Activated naive CD4-positive, alpha-beta T cell treated with anti-CD3 and anti-CD28 coated beads, Interleukin-2, amount 50 U/mL, for 72 hours (primary cell): ENCODE data around the gene NIPAL4. TPM values are rescaled to one million over a fixed set of nuclear protein-coding genes. Genes with fewer than 3 reads are reported as not detected.
"Not testable (repeated sequence)": the region's sequence is repeated elsewhere in the genome, so short reads cannot be mapped to it uniquely, and the experiment has no call there.

ENCODE experiments used
- ATAC-seq, 2 donors: fragments of 150-1000 bp; cut with Tn5 transposase; 2 replicates each; pipeline ENCODE4 v1.10.0; 2021; ENCODE audit warnings: mild to moderate bottlenecking in 2 of 2, moderate library complexity in 2 of 2
- DNase-seq, 2 donors: peaks; one replicate each; pipeline ENCODE4 v3.0.0; 2021 to 2022; ENCODE audit warnings: low spot score in 2 of 2
- H3K27ac Mint-ChIP-seq, 2 donors: one replicate each; pipeline ENCODE4 v1.8.0; 2022; ENCODE audit warnings: mild to moderate bottlenecking in 2 of 2, mixed read lengths in 2 of 2
- H3K36me3 Mint-ChIP-seq, 2 donors: one replicate each; pipeline ENCODE4 v1.8.0; 2022; ENCODE audit warnings: mixed read lengths in 2 of 2
- H3K9me3 Mint-ChIP-seq, 2 donors: one replicate each; pipeline ENCODE4 v1.8.0; 2022; ENCODE audit warnings: mixed read lengths in 2 of 2
- total RNA-seq, 2 donors: library from RNA; stranded (reverse); gene quantifications; one replicate each; pipeline ENCODE4 v1.2.3, GENCODE V29; 2022

NIPAL4 gene
- 1 to 10 TPM in 1 of 2 donors, under 1 TPM in 1; 0.30 to 3.9 TPM for total RNA-seq

DNA sequence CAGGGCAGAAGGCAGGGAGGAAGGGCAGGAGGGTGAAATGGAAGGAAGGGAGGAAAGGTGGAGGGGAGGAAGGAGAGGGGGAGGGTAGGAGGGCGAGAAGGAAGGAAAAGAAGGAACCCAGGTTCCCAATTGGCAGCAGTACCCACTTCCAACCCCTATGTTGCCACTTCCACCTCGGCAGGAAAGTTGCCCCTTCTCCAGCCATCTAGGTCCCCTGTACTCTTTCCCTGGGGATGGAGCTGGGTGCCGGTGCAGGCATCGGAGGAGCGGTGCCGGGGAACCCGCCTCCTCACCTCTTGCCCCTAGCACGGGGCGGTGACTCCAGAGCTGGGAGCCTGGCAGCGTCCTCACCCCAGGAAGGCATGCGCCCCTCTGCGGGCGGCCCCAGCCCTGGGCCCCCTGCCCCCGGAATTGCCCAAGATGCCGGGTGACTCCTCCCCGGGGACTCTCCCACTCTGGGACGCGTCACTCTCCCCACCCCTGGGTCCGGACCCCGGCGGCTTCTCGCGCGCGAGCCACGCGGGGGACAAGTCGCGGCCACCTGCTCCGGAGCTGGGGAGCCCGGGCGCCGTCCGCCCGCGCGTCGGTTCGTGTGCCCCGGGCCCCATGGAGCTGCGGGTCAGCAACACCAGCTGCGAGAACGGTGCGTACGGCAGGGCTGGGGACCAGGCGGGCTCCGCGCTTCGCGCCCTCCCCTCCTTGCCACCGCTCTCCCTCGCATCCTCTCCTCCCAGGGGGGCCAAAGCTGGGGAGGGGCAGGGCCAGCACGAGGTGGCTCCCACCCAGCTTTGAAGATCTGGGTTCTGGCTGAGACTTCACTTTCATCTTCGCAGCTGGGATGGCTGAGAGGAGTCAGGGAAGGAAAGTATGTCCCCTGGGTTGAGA lies at the start of gene NIPAL4:
TSS of gene NIPAL4 (plus strand) at position 499 of the 885 bp plus-strand sequence. CDS start at position 607, 108 bp downstream.
- DNase-seq (peak in 1 of 2 donors; percentile 24), ATAC-seq (peak; percentile 11 to 17)
- Mint-ChIP-seq H3K36me3 (peaks cover 0 to 16% of the 10 kb centered on the region in 2 donors), H3K9me3 (no peaks in the 10 kb centered on the region), H3K27ac (peak within 1 kb of the TSS; percentile 44 to 65)

DNA sequence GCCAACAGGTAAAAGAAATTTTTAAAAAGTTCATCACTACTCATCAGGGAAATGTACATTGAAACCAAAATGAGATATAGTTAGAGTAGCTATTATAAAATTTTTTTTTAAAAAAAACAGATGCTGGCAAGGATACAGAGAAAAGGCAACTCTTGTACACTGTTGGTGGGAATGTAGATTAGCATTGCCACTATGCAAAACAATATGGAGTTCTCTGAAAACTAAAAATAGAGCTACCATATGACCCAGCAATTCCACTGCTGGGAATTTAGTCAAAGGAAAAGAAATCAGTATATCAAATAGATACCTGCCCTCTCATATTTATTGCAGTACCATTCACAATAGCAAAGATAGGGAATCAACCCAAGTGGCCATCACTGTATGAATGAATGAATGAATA lies 44.2 kb upstream of the NIPAL4 start:
- ATAC-seq, result no peak
- DNase-seq, result no peak
- Mint-ChIP-seq H3K27ac (no peak overlapping the region), H3K9me3 (peaks cover 13 to 20% of the 10 kb centered on the region in 2 donors), H3K36me3 (peaks cover 6 to 7% of the 10 kb centered on the region in 2 donors)

DNA sequence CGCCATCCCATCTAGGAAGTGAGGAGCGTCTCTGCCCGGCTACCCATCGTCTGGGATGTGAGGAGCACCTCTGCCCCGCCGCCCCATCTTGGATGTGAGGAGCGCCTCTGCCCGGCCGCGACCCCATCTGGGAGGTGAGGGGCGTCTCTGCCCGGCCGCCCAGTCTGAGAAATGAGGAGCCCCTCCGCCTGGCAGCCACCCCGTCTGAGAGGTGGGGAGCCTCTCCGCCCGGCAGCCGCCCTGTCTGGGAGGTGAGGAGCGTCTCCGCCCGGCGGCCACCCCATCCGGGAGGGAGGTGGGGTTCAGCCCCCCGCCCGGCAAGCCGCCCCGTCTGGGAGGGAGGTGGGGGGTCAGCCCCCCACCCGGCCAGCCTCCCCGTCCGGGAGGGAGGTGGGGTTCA lies 40.5 kb upstream of the NIPAL4 start:
- not testable (repeated sequence) for DNase-seq, ATAC-seq, H3K36me3 Mint-ChIP-seq, H3K27ac Mint-ChIP-seq
- H3K9me3 Mint-ChIP-seq, result peaks cover 8 to 14% of the 10 kb centered on the region in 2 donors

DNA sequence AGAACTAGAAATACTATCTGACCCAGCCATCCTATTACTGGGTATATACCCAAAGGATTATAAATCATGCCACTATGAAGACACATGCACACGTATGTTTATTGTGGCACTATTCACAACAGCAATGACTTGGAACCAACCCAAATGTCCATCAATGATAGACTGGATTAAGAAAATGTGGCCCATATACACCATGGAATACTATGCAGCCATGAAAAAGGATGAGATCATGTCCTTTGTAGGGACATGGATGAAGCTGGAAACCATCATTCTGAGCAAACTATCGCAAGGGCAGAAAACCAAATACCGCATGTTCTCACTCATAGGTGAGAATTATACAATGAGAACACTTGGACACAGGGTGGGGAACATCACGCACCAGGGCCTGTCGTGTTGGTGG lies 30.1 kb upstream of the NIPAL4 start:
- H3K27ac Mint-ChIP-seq, DNase-seq, H3K9me3 Mint-ChIP-seq, ATAC-seq, H3K36me3 Mint-ChIP-seq: not testable (repeated sequence)

DNA sequence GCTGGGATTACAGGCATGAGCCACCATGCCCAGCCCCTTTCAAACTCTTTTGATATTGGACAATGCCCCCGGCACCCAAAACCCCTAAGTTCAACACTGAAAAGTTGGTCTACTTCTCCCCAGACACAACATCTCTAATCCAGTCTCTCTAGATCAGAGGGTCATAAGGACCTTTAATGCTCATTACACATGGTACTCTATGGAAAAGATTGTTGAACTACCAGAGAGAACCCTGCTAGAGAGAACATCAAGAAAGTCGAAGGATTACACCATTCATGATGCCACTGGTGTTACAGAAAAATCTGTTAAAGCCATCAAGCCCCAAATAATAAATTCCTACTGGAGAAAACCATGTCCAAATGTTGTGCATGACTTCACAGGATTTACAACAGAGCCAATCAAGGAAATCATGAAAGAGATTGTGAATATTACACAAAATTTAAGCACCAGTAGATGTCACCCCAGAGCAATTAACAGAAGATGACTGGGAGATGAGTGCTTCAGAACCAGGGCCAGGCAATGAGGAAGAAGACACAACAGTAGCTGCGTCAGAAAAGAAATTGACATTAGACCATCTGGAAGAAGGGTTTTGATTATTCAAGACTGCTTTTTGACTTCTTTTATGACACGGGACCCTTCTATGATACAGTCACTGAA lies 28.3 kb upstream of the NIPAL4 start:
- peak in 1 of 2 donors; percentile 38 for DNase-seq
- Mint-ChIP-seq H3K36me3 (no peaks in the 10 kb centered on the region), H3K9me3 (no peaks in the 10 kb centered on the region), H3K27ac (peak overlapping the region in 1 of 2 donors; percentile 2)
- ATAC-seq, result peak; percentile 82 to 88

DNA sequence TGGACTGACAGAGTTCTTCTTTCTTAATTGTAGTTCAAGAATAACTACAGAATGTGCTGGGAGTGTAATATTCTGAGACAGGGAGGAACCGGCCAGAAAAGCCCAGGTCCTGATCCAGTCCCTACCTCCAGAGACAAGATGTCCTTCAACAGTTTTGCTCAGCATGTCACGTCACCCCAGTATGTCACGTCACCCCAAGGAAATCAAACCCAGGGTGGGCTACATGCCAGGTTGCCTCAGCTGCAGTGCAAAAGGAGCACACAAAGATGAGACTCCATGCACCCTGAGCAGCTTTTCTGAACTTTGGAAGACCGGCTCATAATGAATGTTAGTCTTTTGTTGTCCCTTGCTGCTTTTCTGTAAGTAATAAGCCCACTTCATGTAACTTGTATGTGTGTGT lies 25.9 kb upstream of the NIPAL4 start:
- DNase-seq (no peak), ATAC-seq (no peak)
- no peak overlapping the region for H3K27ac Mint-ChIP-seq
- no peaks in the 10 kb centered on the region for H3K36me3 Mint-ChIP-seq
- no peaks in the 10 kb centered on the region for H3K9me3 Mint-ChIP-seq

DNA sequence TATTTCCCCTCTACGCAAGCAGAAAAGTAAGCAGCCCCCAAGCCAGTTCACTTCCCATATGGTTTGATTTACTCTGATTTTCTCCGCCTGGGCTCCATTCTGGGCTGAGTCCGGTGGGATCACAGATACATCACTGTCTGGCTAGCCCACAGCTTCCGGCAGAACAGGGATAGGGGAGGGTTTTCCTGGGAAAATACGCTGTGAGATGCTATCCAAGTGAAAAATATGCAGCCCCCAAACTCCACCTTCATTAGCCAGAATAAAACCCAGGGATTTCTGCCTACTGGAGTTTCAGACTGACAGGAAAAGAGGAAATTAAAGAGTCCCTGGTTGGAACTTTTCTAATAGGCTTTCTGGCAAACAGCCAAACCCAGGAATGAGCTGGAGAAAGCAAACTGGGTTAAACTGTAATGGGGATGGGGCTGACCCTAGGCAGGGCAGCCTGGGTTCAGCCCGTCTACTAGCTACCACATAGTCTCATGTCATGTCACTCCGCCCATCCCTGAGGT lies 16.9 kb upstream of the NIPAL4 start:
- H3K9me3 Mint-ChIP-seq, result no peaks in the 10 kb centered on the region
- H3K27ac Mint-ChIP-seq, result no peak overlapping the region
- H3K36me3 Mint-ChIP-seq, result no peaks in the 10 kb centered on the region
- no peak for ATAC-seq
- DNase-seq, result no peak

DNA sequence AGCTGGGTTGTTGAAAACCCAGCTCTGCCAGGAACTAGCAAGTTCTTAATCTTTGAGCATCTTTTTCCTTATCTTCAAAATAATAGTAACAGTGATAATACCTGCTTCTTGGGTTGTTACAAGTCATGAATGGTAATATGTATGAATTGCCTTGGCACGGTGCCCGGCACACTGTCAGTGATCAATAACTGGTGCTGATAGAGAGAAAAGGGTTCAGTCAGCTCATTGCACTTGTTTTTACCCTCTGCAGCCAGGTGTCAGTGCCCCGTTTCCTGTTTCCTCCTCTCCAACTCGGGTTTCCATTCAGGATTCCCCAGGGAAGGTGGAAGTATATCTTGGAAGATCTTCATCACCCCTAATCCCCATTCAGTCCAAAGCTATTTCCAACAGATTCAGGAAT lies 15.8 kb upstream of the NIPAL4 start:
- ATAC-seq (no peak), DNase-seq (no peak)
- Mint-ChIP-seq H3K36me3 (no peaks in the 10 kb centered on the region), H3K9me3 (no peaks in the 10 kb centered on the region), H3K27ac (no peak overlapping the region)

DNA sequence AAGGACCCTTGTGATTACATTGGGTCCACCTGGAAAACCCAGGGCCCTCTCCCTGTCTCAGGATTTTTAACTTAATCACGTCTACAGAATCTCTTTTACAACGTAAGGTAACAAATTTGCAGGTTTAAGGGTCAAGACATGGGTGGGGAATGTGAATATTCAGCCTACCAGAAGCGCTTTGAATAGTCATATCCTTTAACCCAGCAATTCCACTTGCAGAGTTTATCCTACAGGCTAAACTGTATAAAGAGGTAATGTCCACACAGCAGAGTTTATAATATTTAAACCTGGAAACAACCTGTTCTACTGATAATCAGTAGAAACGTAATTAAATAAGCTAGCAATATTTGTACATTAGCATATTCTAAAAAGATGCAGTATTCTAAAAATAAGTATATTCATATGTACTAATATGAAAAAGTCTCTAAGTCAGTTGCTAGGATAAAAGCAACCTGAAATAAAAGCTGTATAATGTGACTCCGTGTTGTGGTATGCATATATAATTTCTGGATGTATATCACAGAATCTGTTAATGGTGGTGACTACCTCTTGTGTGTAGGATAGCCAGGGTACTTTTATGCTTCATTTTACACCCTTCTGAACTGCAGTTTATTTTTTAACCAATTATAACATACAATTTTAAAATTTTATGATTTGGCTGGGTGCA lies 14.1 kb upstream of the NIPAL4 start:
- ATAC-seq, result no peak
- no peaks in the 10 kb centered on the region for H3K9me3 Mint-ChIP-seq
- peak overlapping the region in 1 of 2 donors; percentile 5 for H3K27ac Mint-ChIP-seq

DNA sequence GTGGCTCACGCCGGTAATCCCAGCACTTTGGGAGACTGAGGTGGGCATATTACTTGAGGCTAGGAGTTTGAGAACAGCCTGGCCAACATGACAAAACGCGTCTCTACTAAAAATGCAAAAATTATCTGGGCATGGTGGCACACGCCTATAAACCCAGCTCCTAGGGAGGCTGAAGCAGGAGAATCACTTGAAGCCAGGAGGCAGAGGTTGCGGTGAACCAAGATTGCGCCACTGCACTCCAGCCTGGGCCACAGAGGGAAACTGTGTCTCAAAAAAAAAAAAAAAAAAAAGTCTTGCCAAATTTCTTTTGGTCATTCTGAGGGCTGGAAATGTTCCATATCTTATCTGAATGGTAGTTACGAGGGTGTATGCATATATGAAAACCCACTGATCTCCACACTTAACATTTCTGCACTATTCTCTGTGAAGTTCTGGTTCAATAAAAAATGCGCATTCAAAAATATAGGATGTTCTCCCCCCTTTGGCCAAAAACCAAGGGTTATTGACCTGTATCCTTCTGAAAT lies 13.5 kb upstream of the NIPAL4 start:
- H3K9me3 Mint-ChIP-seq, result no peaks in the 10 kb centered on the region
- ATAC-seq (no peak), DNase-seq (no peak)
- H3K36me3 Mint-ChIP-seq, result no peaks in the 10 kb centered on the region
- no peak overlapping the region for H3K27ac Mint-ChIP-seq

More for the DNA sequence above, 14.1 kb upstream of the NIPAL4 start:
- DNase-seq, result no peak
- no peaks in the 10 kb centered on the region for H3K36me3 Mint-ChIP-seq

DNA sequence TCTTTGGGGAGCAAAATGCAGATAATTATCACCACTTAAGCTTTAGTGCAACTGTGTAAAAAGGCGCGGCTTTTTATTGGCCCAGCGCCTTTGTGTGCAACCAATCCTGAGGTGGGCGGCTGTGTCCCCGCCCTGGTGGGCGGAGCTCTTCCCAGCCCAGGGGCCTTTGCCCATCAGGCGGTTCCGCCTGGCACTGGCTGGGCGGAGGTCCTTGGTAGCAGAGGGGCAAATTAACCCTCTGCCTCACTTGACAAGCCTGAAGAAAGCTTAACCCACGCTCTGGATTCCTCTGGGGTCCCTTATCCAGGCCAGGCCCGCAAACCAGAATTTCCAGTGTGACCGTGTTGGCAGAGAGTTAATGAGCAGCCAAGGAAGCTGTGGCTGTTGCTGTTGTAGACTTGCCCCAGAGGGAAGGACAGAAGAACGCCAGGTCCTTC lies 12.8 kb upstream of the NIPAL4 start:
- Mint-ChIP-seq H3K9me3 (no peaks in the 10 kb centered on the region), H3K36me3 (no peaks in the 10 kb centered on the region), H3K27ac (no peak overlapping the region)
- ATAC-seq (no peak), DNase-seq (no peak)

DNA sequence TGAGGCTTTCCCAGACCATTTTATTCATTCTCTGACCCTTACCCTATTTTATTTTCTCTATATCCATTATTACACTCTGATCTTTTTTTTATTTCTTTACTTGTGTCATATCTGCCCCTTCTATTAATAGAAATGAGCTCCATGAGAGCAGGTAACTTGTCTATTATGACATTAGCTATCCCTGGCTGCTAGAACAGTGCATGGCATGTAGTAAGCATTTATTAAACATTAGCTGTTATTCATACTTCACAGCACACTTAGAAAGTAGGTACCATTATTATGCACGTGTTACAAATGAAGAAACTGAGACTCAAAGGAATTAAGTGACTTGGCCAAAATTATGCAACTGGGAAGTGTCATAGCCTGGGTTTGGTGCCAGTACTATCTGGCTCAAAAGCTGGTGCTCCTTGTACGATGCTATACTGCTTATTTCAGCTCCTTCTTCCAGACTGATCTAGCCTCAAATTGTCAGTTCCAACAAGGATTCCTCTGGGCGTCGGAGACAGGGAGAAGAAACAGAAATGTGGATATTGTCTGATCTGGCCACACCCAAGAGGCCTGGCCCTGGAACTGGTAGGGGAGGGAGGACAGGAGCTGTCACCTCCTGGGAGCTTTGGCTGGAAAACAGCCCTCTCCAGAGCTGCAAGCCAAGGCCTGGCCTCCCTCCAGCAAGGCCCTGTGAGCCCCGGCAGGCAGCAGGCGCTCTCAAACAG lies 10.8 kb upstream of the NIPAL4 start:
- no peaks in the 10 kb centered on the region for H3K9me3 Mint-ChIP-seq
- no peak overlapping the region for H3K27ac Mint-ChIP-seq
- ATAC-seq (no peak), DNase-seq (no peak)
- H3K36me3 Mint-ChIP-seq, result no peaks in the 10 kb centered on the region

DNA sequence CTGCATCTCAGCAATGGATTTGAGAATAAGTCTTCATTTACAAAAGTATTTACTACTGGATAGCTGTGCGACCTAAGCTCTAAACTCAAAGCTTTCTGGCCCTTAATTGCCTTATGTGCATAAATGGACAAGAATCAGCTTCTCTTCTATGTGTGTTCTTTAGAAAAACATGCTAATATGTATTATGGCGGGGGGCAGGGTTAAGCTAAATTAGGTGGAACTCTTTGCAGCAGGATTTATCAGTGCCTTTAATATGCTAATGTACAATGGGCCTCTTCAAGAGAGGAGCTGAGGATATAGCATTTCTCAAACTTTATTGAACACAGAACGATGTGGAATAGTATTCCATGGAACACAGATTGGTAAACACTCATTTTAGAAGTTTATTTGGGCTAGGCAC lies 10.0 kb upstream of the NIPAL4 start:
- Mint-ChIP-seq H3K9me3 (no peaks in the 10 kb centered on the region), H3K27ac (no peak overlapping the region), H3K36me3 (no peaks in the 10 kb centered on the region)
- no peak for DNase-seq
- no peak for ATAC-seq

DNA sequence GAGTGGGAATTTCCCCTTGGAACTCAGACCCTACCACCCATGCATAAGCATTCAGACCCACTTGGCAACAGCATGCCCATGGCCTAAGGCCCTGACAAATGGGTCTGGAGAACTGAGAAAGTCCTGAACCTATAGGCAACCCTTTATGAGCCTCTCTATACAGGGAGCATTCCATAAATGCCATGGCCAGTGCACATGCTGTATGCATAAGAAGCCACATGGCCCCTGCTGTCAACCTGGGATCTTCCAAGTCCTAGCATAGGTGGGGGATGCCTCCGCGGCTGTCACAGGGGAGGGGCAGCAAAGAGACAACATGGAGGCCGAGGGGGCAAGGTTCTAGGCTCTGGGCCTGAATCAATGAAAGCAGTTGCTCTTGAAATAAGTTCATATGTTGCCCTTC lies 8.2 kb upstream of the NIPAL4 start:
- Mint-ChIP-seq H3K27ac (no peak overlapping the region), H3K9me3 (no peaks in the 10 kb centered on the region), H3K36me3 (no peaks in the 10 kb centered on the region)
- DNase-seq (no peak), ATAC-seq (no peak)

DNA sequence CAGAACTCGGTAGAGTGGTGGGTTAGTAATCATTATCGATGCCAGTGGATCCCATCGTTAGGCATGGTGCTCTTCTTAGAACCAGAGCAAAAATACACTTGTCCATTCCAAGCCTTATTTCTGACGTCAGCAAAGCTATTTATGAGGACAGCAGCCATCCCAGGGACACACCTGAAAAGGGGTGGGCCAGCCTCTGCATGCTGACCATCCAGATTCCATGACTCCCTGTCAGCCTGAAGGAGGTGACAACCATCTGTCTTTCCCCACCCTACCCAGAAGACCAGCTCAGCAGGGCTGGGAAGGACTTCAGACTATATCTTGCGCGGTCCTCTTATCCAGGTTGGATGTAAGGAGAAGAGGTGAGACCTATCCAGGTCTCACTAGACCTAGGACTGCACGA lies 5.7 kb upstream of the NIPAL4 start:
- no peak for DNase-seq
- no peak for ATAC-seq
- Mint-ChIP-seq H3K36me3 (no peaks in the 10 kb centered on the region), H3K9me3 (no peaks in the 10 kb centered on the region), H3K27ac (no peak overlapping the region)

DNA sequence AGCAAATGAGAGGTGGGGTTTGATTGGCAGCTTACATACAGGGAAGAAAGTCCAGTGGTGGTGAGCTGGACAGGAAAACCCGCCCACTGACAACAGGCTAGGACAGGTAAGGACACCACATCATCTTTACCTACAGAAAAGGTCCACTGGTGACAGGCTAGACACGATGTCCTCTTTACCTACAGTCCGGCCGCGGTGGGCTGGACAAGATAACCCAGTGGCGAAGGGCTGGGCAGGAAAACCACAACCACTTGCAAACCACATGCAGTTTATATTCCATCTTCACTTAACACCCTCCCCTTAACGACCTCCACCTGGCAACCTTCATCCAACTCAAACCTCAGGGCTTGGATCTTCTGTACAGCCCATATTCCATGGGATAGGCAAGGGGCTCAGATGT lies 5.0 kb upstream of the NIPAL4 start:
- no peaks in the 10 kb centered on the region for H3K9me3 Mint-ChIP-seq
- DNase-seq (no peak), ATAC-seq (no peak)
- no peak overlapping the region for H3K27ac Mint-ChIP-seq
- no peaks in the 10 kb centered on the region for H3K36me3 Mint-ChIP-seq
